Measurements from ENCODE around the gene APOBEC3A.

APOBEC3A gene

GRCh38 chr22:38957046-38957770, at the start of gene APOBEC3A:
TSS of gene APOBEC3A (plus strand) at chr22:38957609. CDS start at chr22:38957692, 83 bp downstream.
- DNase-seq (ENCODE audit: low spot score): no peak

- no peak for DNase-seq (ENCODE audit: low spot score)
Measured at GRCh38 chr22:38907767-38908166, 49.6 kb upstream of the APOBEC3A start.

- no peak for DNase-seq (ENCODE audit: low spot score)
Measured at GRCh38 chr22:38911434-38911833, 46.0 kb upstream of the APOBEC3A start.

GRCh38 chr22:38919631-38920190, 37.7 kb upstream of the APOBEC3A start:
- no peak for DNase-seq (ENCODE audit: low spot score)

GRCh38 chr22:38921120-38921519, 36.3 kb upstream of the APOBEC3A start:
- DNase-seq (ENCODE audit: low spot score): no peak

GRCh38 chr22:38921806-38922205, 35.6 kb upstream of the APOBEC3A start:
- no peak for DNase-seq (ENCODE audit: low spot score)

- DNase-seq (ENCODE audit: low spot score): peak; percentile 89
Measured at GRCh38 chr22:38923463-38924346, 33.7 kb upstream of the APOBEC3A start.

- DNase-seq (ENCODE audit: low spot score): peak; percentile 87
Measured at GRCh38 chr22:38924347-38924952, 33.0 kb upstream of the APOBEC3A start.

- no peak for DNase-seq (ENCODE audit: low spot score)
Measured at GRCh38 chr22:38925571-38926041, 31.8 kb upstream of the APOBEC3A start.

- DNase-seq (ENCODE audit: low spot score): no peak
Measured at GRCh38 chr22:38927033-38927781, 30.2 kb upstream of the APOBEC3A start.

GRCh38 chr22:38930512-38930911, 26.9 kb upstream of the APOBEC3A start:
- no peak for DNase-seq (ENCODE audit: low spot score)

GRCh38 chr22:38935023-38935422, 22.4 kb upstream of the APOBEC3A start:
- DNase-seq (ENCODE audit: low spot score): no peak

GRCh38 chr22:38935616-38936015, 21.8 kb upstream of the APOBEC3A start:
- DNase-seq (ENCODE audit: low spot score): no peak

GRCh38 chr22:38936562-38936961, 20.8 kb upstream of the APOBEC3A start:
- no peak for DNase-seq (ENCODE audit: low spot score)

GRCh38 chr22:38937036-38937435, 20.4 kb upstream of the APOBEC3A start:
- no peak for DNase-seq (ENCODE audit: low spot score)

- no peak for DNase-seq (ENCODE audit: low spot score)
Measured at GRCh38 chr22:38937541-38937940, 19.9 kb upstream of the APOBEC3A start.

GRCh38 chr22:38938221-38938620, 19.2 kb upstream of the APOBEC3A start:
- no peak for DNase-seq (ENCODE audit: low spot score)

GRCh38 chr22:38938925-38939324, 18.5 kb upstream of the APOBEC3A start:
- no peak for DNase-seq (ENCODE audit: low spot score)

GRCh38 chr22:38940811-38941384, 16.5 kb upstream of the APOBEC3A start:
- no peak for DNase-seq (ENCODE audit: low spot score)

GRCh38 chr22:38941488-38941987, 15.9 kb upstream of the APOBEC3A start:
- DNase-seq (ENCODE audit: low spot score): no peak

GRCh38 chr22:38942702-38943101, 14.7 kb upstream of the APOBEC3A start:
- DNase-seq (ENCODE audit: low spot score): no peak

Measured in COLO829 (cell line).